H9 (cell line): Measurements from ENCODE around the gene KRT80. TPM values are rescaled to one million over a fixed set of nuclear protein-coding genes. Genes with fewer than 3 reads are reported as not detected.

ENCODE experiments used
- DNase-seq: peaks from one replicate; pipeline ENCODE4 v3.0.0-alpha.2; 2017
- H2AFZ ChIP-seq: one replicate; pipeline ENCODE4 v1.6.1; 2013; ENCODE audit warnings: mild to moderate bottlenecking, low read length, control low read depth, moderate library complexity
- H2AK5ac ChIP-seq: 2 replicates; pipeline ENCODE4 v1.6.1; 2013; ENCODE audit warnings: low read length, control low read depth, mixed read lengths; ENCODE audit not compliant: insufficient read length
- H2BK120ac ChIP-seq: one replicate; pipeline ENCODE4 v1.6.1; 2013; ENCODE audit warnings: low read depth, mild to moderate bottlenecking, low read length, control low read depth, inconsistent platforms; ENCODE audit not compliant: poor library complexity, severe bottlenecking
- H2BK12ac ChIP-seq: 2 replicates; pipeline ENCODE4 v1.6.1; 2013; ENCODE audit warnings: low read length, control low read depth, mixed read lengths, low read depth; ENCODE audit not compliant: insufficient read length
- H2BK15ac ChIP-seq: 2 replicates; pipeline ENCODE4 v1.6.1; 2013; ENCODE audit warnings: low read depth, low read length, control low read depth
- H2BK20ac ChIP-seq: one replicate; pipeline ENCODE4 v1.6.1; 2013; ENCODE audit warnings: low read depth, mild to moderate bottlenecking, low read length, control low read depth, inconsistent platforms; ENCODE audit not compliant: poor library complexity, severe bottlenecking
- H2BK5ac ChIP-seq: 2 replicates; pipeline ENCODE4 v1.6.1; 2013; ENCODE audit warnings: low read length, control low read depth, mixed read lengths; ENCODE audit not compliant: insufficient read length
- H3K14ac ChIP-seq: 2 replicates; pipeline ENCODE4 v1.6.1; 2013; ENCODE audit warnings: low read length, control low read depth; ENCODE audit not compliant: insufficient read depth
- H3K18ac ChIP-seq: 2 replicates; pipeline ENCODE4 v1.6.1; 2013; ENCODE audit warnings: low read depth, mild to moderate bottlenecking, mixed read lengths, low read length, control low read depth; ENCODE audit not compliant: insufficient read length
- H3K23ac ChIP-seq: 2 replicates; pipeline ENCODE4 v1.6.1; 2013; ENCODE audit warnings: low read length, control low read depth, mixed read lengths, low read depth; ENCODE audit not compliant: insufficient read length
- H3K23me2 ChIP-seq: 2 replicates; pipeline ENCODE4 v1.6.1; 2013; ENCODE audit warnings: low read depth, mild to moderate bottlenecking, mixed read lengths, low read length, control low read depth; ENCODE audit not compliant: insufficient read length, poor library complexity, severe bottlenecking
- H3K27ac ChIP-seq: 2 replicates; pipeline ENCODE4 v1.5.1; 2013; ENCODE audit warnings: low read length, control low read depth, mixed read lengths, low read depth; ENCODE audit not compliant: insufficient read length
- H3K27me3 ChIP-seq: 2 replicates; pipeline ENCODE4 v1.6.1; 2013; ENCODE audit warnings: low read length, control low read depth, inconsistent platforms; ENCODE audit not compliant: insufficient read depth
- H3K4ac ChIP-seq: 2 replicates; pipeline ENCODE4 v1.6.1; 2013; ENCODE audit warnings: low read depth, mild to moderate bottlenecking, control low read depth, inconsistent platforms, low read length, moderate library complexity
- H3K4me1 ChIP-seq: 2 replicates; pipeline ENCODE4 v1.6.1; 2013; ENCODE audit warnings: low read length, control low read depth, inconsistent platforms; ENCODE audit not compliant: insufficient read depth
- H3K4me2 ChIP-seq: 2 replicates; pipeline ENCODE4 v1.6.1; 2013; ENCODE audit warnings: low read length, control low read depth, mixed read lengths; ENCODE audit not compliant: insufficient read length, insufficient read depth
- H3K56ac ChIP-seq: 2 replicates; pipeline ENCODE4 v1.6.1; 2013; ENCODE audit warnings: low read depth, mild to moderate bottlenecking, mixed read lengths, low read length, control low read depth; ENCODE audit not compliant: insufficient read length
- H3K79me1 ChIP-seq: 2 replicates; pipeline ENCODE4 v1.6.1; 2013; ENCODE audit warnings: low read depth, mild to moderate bottlenecking, moderate library complexity, low read length, control low read depth, inconsistent platforms; ENCODE audit not compliant: insufficient read depth, poor library complexity, severe bottlenecking
- H3K79me2 ChIP-seq: 2 replicates; pipeline ENCODE4 v1.6.1; 2013; ENCODE audit warnings: low read length, control low read depth, inconsistent platforms; ENCODE audit not compliant: insufficient read depth
- H3K9ac ChIP-seq: 2 replicates; pipeline ENCODE4 v1.6.1; 2013; ENCODE audit warnings: low read length, control low read depth, mixed read lengths; ENCODE audit not compliant: insufficient read length; ENCODE audit errors: extremely low read depth
- H3K9me3 ChIP-seq: one replicate; pipeline ENCODE4 v1.6.1; 2013; ENCODE audit warnings: low read depth, low read length, inconsistent platforms; ENCODE audit not compliant: control insufficient read depth
- H3T11ph ChIP-seq: one replicate; pipeline ENCODE4 v1.6.1; 2013; ENCODE audit warnings: mild to moderate bottlenecking, low read length, control low read depth, inconsistent platforms
- H4K20me1 ChIP-seq: one replicate; pipeline ENCODE4 v1.6.1; 2013; ENCODE audit not compliant: control insufficient read depth, insufficient read length, insufficient read depth
- H4K5ac ChIP-seq: 2 replicates; pipeline ENCODE4 v1.6.1; 2013; ENCODE audit warnings: low read depth, mild to moderate bottlenecking, mixed read lengths, low read length, control low read depth; ENCODE audit not compliant: insufficient read length
- H4K8ac ChIP-seq: replicated peaks from 2 replicates; pipeline ENCODE4 v1.6.1; 2013; ENCODE audit warnings: low read length, control low read depth, mixed read lengths, low read depth; ENCODE audit not compliant: insufficient read length
- H4K91ac ChIP-seq: 2 replicates; pipeline ENCODE4 v1.6.1; 2013; ENCODE audit warnings: low read depth, mild to moderate bottlenecking, moderate library complexity, mixed read lengths, low read length, control low read depth; ENCODE audit not compliant: insufficient read length
- H3K27ac Mint-ChIP-seq, 3 experiments: 2 replicates in 2 of 3; 3 replicates in 1 of 3; pipeline ENCODE4 v1.8.0; 2020 to 2021; ENCODE audit warnings: mixed read lengths in 3 of 3, mild to moderate bottlenecking in 1 of 3, moderate library complexity in 1 of 3
- H3K27me3 Mint-ChIP-seq: 2 replicates; pipeline ENCODE4 v1.8.0; 2021; ENCODE audit warnings: low read depth, mild to moderate bottlenecking, moderate library complexity, mixed read lengths
- H3K36me3 Mint-ChIP-seq, 3 experiments: 2 replicates in 2 of 3; 3 replicates in 1 of 3; pipeline ENCODE4 v1.8.0; 2020 to 2021; ENCODE audit warnings: low read depth in 3 of 3, mixed read lengths in 3 of 3; ENCODE audit not compliant: insufficient read depth in 1 of 3
- H3K4me1 Mint-ChIP-seq, 2 experiments: 2 replicates each; pipeline ENCODE4 v1.8.0; 2020; ENCODE audit warnings: mixed read lengths in 2 of 2
- H3K4me3 Mint-ChIP-seq, 2 experiments: 2 replicates in 1 of 2; 3 replicates in 1 of 2; pipeline ENCODE4 v1.8.0; 2020 to 2021; ENCODE audit warnings: mild to moderate bottlenecking in 2 of 2, mixed read lengths in 2 of 2, moderate library complexity in 1 of 2
- H3K9me3 Mint-ChIP-seq, 2 experiments: 2 replicates in 1 of 2; 3 replicates in 1 of 2; pipeline ENCODE4 v1.8.0; 2020; ENCODE audit warnings: mild to moderate bottlenecking in 2 of 2, mixed read lengths in 2 of 2, moderate library complexity in 1 of 2
- WGBS: extraction: QIAGEN DNeasy Blood & Tissue Kit; methylation state at CpG from one replicate; pipeline ENCODE4 v1.1.7; 2013; ENCODE audit warnings: missing lambda C conversion rate, low lambda C conversion rate, mixed read lengths; ENCODE audit not compliant: insufficient read length; ENCODE audit errors: extremely low coverage; 5-methylcytosine and 5-hydroxymethylcytosine counted together
- total RNA-seq: library from RNA; stranded (reverse); gene quantifications from 2 replicates; pipeline ENCODE4 v1.2.1, GENCODE V29; 2021
- TF ChIP-seq, protein P1 (sequence below): fragments of 200-600 bp; sonication (generic); conservative IDR thresholded peaks from 3 replicates; pipeline ENCODE4 v1.8.0; 2021; ENCODE audit warnings: antibody characterized with exemption, mild to moderate bottlenecking

The KRT80 gene
- total RNA-seq, 1 experiment from 2014 or later, result not detected

DNA sequence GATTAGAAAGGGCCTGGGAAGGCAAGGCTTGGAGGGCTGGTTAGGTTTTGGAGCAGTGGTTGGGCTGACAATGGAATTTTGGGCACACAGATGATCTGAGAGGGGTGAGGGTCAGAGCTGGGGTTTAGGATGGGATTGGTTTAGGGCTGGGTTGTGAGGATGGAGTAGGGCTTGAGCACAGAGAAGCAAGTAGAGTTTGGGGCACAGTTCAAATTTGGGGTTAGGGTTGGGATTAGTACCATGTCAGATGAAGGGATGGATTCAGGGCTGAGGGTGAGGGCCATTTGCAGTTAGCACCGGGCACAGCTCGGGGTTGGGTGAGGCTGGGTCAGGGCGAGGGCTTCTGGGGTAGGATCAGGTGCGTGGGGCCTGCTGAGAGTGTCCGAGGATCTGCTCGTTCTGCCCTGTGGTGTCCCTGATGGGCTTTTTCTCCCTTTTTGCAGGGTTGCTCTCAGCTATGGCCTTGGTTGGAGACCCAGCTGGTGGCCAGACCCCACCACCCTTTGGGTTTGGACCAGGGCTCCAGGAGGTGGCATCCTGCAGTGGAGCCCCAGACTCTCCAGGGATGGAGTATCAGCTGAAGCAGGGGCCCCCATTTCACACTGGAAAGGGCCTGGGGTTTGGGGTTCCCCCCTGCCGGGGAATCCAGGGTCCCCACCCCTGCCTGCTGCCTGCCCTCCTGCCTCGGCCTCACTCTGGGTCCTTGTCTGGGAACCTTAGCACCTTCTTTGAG lies 45.6 kb downstream of the KRT80 start:
- Histone ChIP-seq H4K5ac (no peak overlapping the region), H2BK20ac (no peak overlapping the region), H3K18ac (no peak overlapping the region), H3K4me2 (no peak overlapping the region), H3T11ph (no peak overlapping the region), H3K79me1 (no peaks in the 10 kb centered on the region), H2BK120ac (no peak overlapping the region), H4K8ac (no peak overlapping the region), H3K9ac (no peak overlapping the region), H3K79me2 (no peaks in the 10 kb centered on the region), H2BK5ac (no peak overlapping the region), H3K4ac (no peak overlapping the region), H3K9me3 (no peaks in the 10 kb centered on the region), H2BK12ac (no peak overlapping the region), H3K27me3 (no peaks in the 10 kb centered on the region), H4K20me1 (no peaks in the 10 kb centered on the region), H2AK5ac (no peak overlapping the region), H3K14ac (no peak overlapping the region), H3K23me2 (no peaks in the 10 kb centered on the region), H3K4me1 (peaks cover 3% of the 10 kb centered on the region; the same call in 1 of the 2 replicates), H3K56ac (no peak overlapping the region), H4K91ac (no peak overlapping the region), H3K27ac (no peak overlapping the region), H2BK15ac (no peak overlapping the region), H2AFZ (no peak overlapping the region), H3K23ac (no peak overlapping the region)
- DNase-seq, result no peak
- no peaks in the 10 kb centered on the region for H3K36me3 Mint-ChIP-seq
- H3K4me3 Mint-ChIP-seq, result peak overlapping the region in 1 of 2 experiments; percentile 5; a peak in 1 of 5 replicates
- no peaks in the 10 kb centered on the region; a peak in 1 of 5 replicates for H3K9me3 Mint-ChIP-seq
- TF ChIP-seq, protein P1, sequence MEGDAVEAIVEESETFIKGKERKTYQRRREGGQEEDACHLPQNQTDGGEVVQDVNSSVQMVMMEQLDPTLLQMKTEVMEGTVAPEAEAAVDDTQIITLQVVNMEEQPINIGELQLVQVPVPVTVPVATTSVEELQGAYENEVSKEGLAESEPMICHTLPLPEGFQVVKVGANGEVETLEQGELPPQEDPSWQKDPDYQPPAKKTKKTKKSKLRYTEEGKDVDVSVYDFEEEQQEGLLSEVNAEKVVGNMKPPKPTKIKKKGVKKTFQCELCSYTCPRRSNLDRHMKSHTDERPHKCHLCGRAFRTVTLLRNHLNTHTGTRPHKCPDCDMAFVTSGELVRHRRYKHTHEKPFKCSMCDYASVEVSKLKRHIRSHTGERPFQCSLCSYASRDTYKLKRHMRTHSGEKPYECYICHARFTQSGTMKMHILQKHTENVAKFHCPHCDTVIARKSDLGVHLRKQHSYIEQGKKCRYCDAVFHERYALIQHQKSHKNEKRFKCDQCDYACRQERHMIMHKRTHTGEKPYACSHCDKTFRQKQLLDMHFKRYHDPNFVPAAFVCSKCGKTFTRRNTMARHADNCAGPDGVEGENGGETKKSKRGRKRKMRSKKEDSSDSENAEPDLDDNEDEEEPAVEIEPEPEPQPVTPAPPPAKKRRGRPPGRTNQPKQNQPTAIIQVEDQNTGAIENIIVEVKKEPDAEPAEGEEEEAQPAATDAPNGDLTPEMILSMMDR, result no peak
- H3K27me3 Mint-ChIP-seq, result no peaks in the 10 kb centered on the region
- H3K27ac Mint-ChIP-seq, result peak overlapping the region in 1 of 3 experiments; percentile 81; a peak in 3 of 7 replicates
- WGBS, result no CpG with 5 or more reads among the region's 8 CpGs
- H3K4me1 Mint-ChIP-seq, result peaks cover 25 to 47% of the 10 kb centered on the region in 2 experiments
